KMS-11 (cell line): ENCODE data around the gene COL23A1.

ENCODE experiments used
- H2AFZ ChIP-seq: fragments of 200-600 bp; sonication (generic); 2 replicates; pipeline ENCODE4 v1.6.1; 2016; ENCODE audit warnings: antibody characterized with exemption, mixed run types, low read depth
- H3K27ac ChIP-seq: fragments of 200-600 bp; sonication (generic); 2 replicates; pipeline ENCODE4 v1.6.1; 2016; ENCODE audit warnings: mild to moderate bottlenecking, mixed run types
- H3K27me3 ChIP-seq: fragments of 200-600 bp; sonication (generic); 2 replicates; pipeline ENCODE4 v1.6.1; 2017; ENCODE audit warnings: mild to moderate bottlenecking, low read depth, mixed run types, moderate library complexity; ENCODE audit not compliant: insufficient read depth
- H3K36me3 ChIP-seq: fragments of 200-600 bp; sonication (generic); 2 replicates; pipeline ENCODE4 v1.6.1; 2017; ENCODE audit warnings: mild to moderate bottlenecking, mixed run types; ENCODE audit not compliant: insufficient read depth
- H3K4me1 ChIP-seq: fragments of 200-600 bp; sonication (generic); 2 replicates; pipeline ENCODE4 v1.6.1; 2016; ENCODE audit warnings: mild to moderate bottlenecking, low read depth, mixed run types; ENCODE audit not compliant: poor library complexity, severe bottlenecking
- H3K4me2 ChIP-seq: fragments of 200-600 bp; sonication (generic); 2 replicates; pipeline ENCODE4 v1.7.0; 2016; ENCODE audit warnings: mild to moderate bottlenecking, mixed run types
- H3K4me3 ChIP-seq: fragments of 200-600 bp; sonication (generic); IDR thresholded peaks from 2 replicates; pipeline ENCODE4 v1.6.1; 2017; ENCODE audit warnings: low read depth, low read length, mixed read lengths; ENCODE audit not compliant: insufficient read depth
- H3K79me2 ChIP-seq: fragments of 200-600 bp; sonication (generic); 2 replicates; pipeline ENCODE4 v1.6.1; 2016; ENCODE audit warnings: low read depth, mixed run types; ENCODE audit not compliant: insufficient read depth
- H3K9ac ChIP-seq: fragments of 200-600 bp; sonication (generic); 2 replicates; pipeline ENCODE4 v1.6.1; 2016; ENCODE audit warnings: mild to moderate bottlenecking, mixed run types
- H4K20me1 ChIP-seq: fragments of 200-600 bp; sonication (generic); 2 replicates; pipeline ENCODE4 v1.6.1; 2016; ENCODE audit warnings: mild to moderate bottlenecking, mixed run types; ENCODE audit not compliant: insufficient read depth
- CTCF ChIP-seq: fragments of 200-600 bp; sonication (generic); conservative IDR thresholded peaks from 2 replicates; pipeline ENCODE4 v1.6.1; 2017; ENCODE audit warnings: low read depth, mild to moderate bottlenecking, antibody characterized with exemption, low read length, moderate library complexity, mixed read lengths

Gene COL23A1

GRCh38 chr5:178595150-178595549, 5.0 kb upstream of the COL23A1 start:
- Histone ChIP-seq H3K27ac (no peak overlapping the region), H3K36me3 (no peaks in the 10 kb centered on the region), H3K79me2 (no peaks in the 10 kb centered on the region), H4K20me1 (no peaks in the 10 kb centered on the region), H3K4me3 (no peak overlapping the region), H2AFZ (no peak overlapping the region), H3K4me2 (no peak overlapping the region), H3K27me3 (no peaks in the 10 kb centered on the region), H3K4me1 (no peaks in the 10 kb centered on the region), H3K9ac (no peak overlapping the region)
- no peak for TF ChIP-seq CTCF

- Histone ChIP-seq H3K79me2 (no peaks in the 10 kb centered on the region), H3K4me2 (no peak overlapping the region), H3K4me1 (no peaks in the 10 kb centered on the region), H2AFZ (no peak overlapping the region), H3K27ac (no peak overlapping the region), H4K20me1 (no peaks in the 10 kb centered on the region), H3K4me3 (no peak overlapping the region), H3K9ac (no peak overlapping the region), H3K36me3 (no peaks in the 10 kb centered on the region), H3K27me3 (no peaks in the 10 kb centered on the region)
- no peak for TF ChIP-seq CTCF
Measured at GRCh38 chr5:178590924-178591423, 781 bp upstream of the COL23A1 start.

GRCh38 chr5:178589180-178590140, 733 bp downstream of the COL23A1 start:
- Histone ChIP-seq H3K4me3 (no peak overlapping the region), H3K27ac (no peak overlapping the region), H2AFZ (no peak overlapping the region), H4K20me1 (no peaks in the 10 kb centered on the region), H3K9ac (no peak overlapping the region), H3K36me3 (no peaks in the 10 kb centered on the region), H3K4me1 (no peaks in the 10 kb centered on the region), H3K27me3 (no peaks in the 10 kb centered on the region), H3K4me2 (no peak overlapping the region), H3K79me2 (no peaks in the 10 kb centered on the region)
- no peak for TF ChIP-seq CTCF

GRCh38 chr5:178588769-178589168, 1.4 kb downstream of the COL23A1 start:
- H3K79me2 ChIP-seq, result no peaks in the 10 kb centered on the region
- no peaks in the 10 kb centered on the region for H4K20me1 ChIP-seq
- H3K4me3 ChIP-seq, result no peak overlapping the region
- H3K36me3 ChIP-seq, result no peaks in the 10 kb centered on the region
- TF ChIP-seq CTCF, result no peak
- H2AFZ ChIP-seq, result no peak overlapping the region
- H3K9ac ChIP-seq, result no peak overlapping the region
- no peak overlapping the region for H3K27ac ChIP-seq
- H3K4me1 ChIP-seq, result no peaks in the 10 kb centered on the region
- H3K4me2 ChIP-seq, result no peak overlapping the region
- no peaks in the 10 kb centered on the region for H3K27me3 ChIP-seq
